Occipital lobe (tissue), 2 donors: ENCODE results near the gene ING5. TPM values are rescaled to one million over a fixed set of nuclear protein-coding genes. Genes with fewer than 3 reads are reported as not detected.
"Not testable (repeated sequence)": the region's sequence is repeated elsewhere in the genome, so short reads cannot be mapped to it uniquely, and the experiment has no call there.

ENCODE experiments used
- DNase-seq: peaks from one replicate; lab custom pipeline; 2025; lab: John Stamatoyannopoulos, UW
- total RNA-seq: library from RNA; depleted of rRNA; stranded (reverse); fragments of >200 nt; gene quantifications from one replicate; pipeline ENCODE4 v1.2.3, GENCODE V29; 2014

ING5 gene
- total RNA-seq, 1 donor from 2014 or later = 23.4 TPM

- DNase-seq = no peak
These were observed 57.4 kb downstream of the ING5 start for GRCh38 chr2:241759067-241759807.

GRCh38 chr2:241759893-241760292 lies 58.1 kb downstream of the ING5 start:
- not testable (repeated sequence) for DNase-seq

GRCh38 chr2:241760301-241760771 lies 58.5 kb downstream of the ING5 start:
- DNase-seq = no peak

- DNase-seq = no peak
These were observed 60.6 kb downstream of the ING5 start for GRCh38 chr2:241762321-241762932.

- DNase-seq = no peak
These were observed 61.1 kb downstream of the ING5 start for GRCh38 chr2:241762933-241763369.

- no peak for DNase-seq
These were observed 61.9 kb downstream of the ING5 start for GRCh38 chr2:241763551-241764274.

- no peak for DNase-seq
These were observed 62.7 kb downstream of the ING5 start for GRCh38 chr2:241764275-241765241.

GRCh38 chr2:241767464-241768250 lies 65.8 kb downstream of the ING5 start:
- DNase-seq = no peak

GRCh38 chr2:241768251-241768711 lies 66.4 kb downstream of the ING5 start:
- DNase-seq = no peak

- DNase-seq = no peak
These were observed 67.0 kb downstream of the ING5 start for GRCh38 chr2:241768850-241769249.

GRCh38 chr2:241769819-241770184 lies 68.0 kb downstream of the ING5 start:
- DNase-seq = no peak

GRCh38 chr2:241770185-241770935 lies 68.5 kb downstream of the ING5 start:
- no peak for DNase-seq

GRCh38 chr2:241770936-241771285 lies 69.1 kb downstream of the ING5 start:
- DNase-seq = no peak

GRCh38 chr2:241771286-241772062 lies 69.6 kb downstream of the ING5 start:
- no peak for DNase-seq

GRCh38 chr2:241772063-241772499 lies 70.2 kb downstream of the ING5 start:
- no peak for DNase-seq

- DNase-seq = no peak
These were observed 71.9 kb downstream of the ING5 start for GRCh38 chr2:241773511-241774418.

- no peak for DNase-seq
These were observed 72.8 kb downstream of the ING5 start for GRCh38 chr2:241774419-241775222.
